ENCODE measurements around the gene NLRP12.
"Not testable (repeated sequence)": the region's sequence is repeated elsewhere in the genome, so short reads cannot be mapped to it uniquely, and the experiment has no call there.

NLRP12 gene

GRCh38 chr19:53780506-53780905 lies 43.6 kb downstream of the NLRP12 start:
- DNase-seq: no peak

- DNase-seq: no peak
Observed at GRCh38 chr19:53775524-53775923, 48.6 kb downstream of the NLRP12 start.

- not testable (repeated sequence) for DNase-seq
Observed at GRCh38 chr19:53774491-53774890, 49.6 kb downstream of the NLRP12 start.

GRCh38 chr19:53773999-53774398 lies 50.1 kb downstream of the NLRP12 start:
- no peak for DNase-seq

GRCh38 chr19:53772943-53773342 lies 51.2 kb downstream of the NLRP12 start:
- DNase-seq: no peak

DNA sequence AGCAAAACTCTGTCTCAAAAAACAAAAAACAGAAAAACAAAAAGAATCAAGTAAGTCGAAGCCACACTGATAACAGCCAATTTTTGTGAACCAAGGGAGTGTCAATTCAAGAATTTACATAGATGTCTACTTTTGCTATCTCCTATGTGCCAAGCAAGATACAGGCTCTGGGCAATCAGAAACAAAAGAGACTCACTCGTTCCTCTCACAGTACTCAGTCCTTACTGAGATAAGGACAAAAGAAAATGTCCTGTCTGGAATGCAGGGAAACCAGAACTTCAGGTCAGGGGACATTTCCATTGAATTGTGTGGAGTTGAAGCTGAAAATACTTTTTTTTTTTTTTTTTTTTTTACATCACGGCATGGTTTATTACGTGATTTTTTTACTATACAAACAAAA lies 53.0 kb downstream of the NLRP12 start:
- no peak for DNase-seq

DNA sequence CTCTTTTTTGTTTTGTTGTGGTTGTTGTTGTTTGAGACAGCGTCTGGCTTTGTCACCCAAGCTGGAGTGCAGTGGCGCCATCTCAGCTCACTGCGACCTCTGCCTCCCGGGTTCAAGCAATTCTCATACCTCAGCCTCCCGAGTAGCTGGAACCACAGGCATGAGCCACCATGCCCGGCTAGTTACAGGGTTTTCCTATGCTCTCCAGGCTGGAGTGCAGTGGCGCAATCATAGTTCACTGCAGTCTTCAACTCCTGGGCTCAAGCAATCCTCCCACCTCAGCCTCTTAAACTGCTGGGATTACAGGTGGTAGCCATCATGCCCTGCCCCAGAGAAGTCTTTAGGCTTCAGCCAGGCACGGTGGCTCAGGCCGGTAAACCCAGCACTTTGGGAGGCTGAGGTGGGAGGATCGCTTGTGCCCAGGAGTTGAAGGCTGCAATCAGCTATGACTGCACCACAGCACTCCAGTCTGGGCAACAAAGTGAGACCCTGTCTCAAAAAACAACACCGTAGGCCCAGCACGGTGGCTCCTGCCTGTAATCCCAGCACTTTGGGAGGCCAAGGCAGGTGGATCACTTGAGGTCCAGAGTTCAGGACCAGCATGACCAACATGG lies 54.3 kb downstream of the NLRP12 start:
- not testable (repeated sequence) for DNase-seq

DNA sequence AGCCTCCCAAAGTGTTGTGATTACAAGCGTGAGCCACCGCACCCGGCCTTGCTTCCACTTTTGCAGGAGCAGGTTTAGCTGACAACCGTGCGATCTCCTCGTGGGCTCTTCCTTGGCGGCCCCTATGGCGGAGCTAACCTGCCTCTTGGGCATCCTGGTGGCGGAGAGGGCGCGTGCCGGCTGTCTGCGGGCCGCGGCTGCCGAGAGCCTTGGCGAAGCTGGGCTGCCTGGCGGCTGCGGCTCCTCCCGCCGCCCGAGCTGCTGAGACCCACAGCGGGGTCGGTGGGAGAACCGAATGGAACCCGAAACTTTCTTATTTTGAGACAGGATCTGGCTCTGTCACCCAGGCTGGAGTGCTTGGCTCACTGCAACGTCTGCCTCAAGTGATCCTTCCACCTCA lies 55.7 kb downstream of the NLRP12 start:
- DNase-seq: no peak

DNA sequence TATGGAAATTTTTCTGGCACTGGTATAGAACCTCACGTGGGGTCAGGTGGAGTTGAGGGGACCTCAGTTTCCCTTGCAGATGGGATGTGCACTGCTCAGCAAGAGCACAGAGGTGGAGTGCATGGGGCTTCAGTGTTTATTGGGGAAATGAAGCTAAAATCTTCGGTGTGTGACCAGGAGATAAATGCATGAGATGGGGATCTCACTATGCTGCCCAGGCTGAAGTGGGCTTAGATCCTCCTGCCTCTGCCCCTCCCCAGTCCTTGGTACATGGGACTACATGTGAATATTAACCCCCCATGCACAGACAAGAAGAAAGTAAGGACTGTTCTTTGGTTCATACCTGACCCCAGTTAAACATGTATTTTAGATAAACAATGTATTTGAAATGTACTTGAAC lies 65.1 kb downstream of the NLRP12 start:
- DNase-seq: not testable (repeated sequence)

Data from NCI-H187 (cell line).